ENCODE results near the gene PARD3.

DNA sequence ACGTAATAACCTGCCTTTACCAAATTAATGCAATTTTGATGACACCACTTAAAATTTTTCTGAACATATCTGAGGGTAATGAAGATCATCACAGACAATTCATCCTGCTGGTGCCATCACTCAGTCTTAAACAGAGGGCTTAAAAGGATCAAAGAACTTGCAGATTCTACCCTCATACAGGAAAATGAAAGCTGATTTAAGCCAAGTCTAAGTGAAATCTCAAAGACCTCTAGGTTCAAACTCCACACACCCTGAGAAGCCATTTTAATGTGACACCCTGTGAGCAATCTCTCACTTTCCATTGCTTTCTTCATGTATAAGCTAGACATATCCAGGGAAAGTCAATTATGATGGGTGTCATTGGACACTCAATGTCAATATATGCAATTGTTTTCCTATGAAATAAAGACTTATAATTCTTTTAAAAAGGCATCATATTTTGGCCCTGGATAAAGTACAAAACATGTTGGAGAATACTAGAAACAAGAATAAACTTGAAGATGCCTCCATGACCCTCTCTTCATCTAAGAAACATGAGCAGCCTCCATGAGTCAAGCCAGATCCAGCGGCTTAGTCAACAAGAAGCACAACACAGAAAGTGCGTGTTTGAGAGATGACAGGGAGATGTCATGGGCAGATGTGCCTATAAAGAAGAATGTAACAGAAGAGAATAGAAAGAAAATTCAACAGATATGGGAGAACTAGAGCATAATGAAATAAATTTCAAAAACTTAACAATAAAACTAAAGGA, 291.9 kb downstream of the PARD3 start:
- TF ChIP-seq EZH2 (IDR thresholded peaks at IDR 0.05; ENCODE audit: low read length, unreplicated experiment): no peak
- TF ChIP-seq, protein P1, sequence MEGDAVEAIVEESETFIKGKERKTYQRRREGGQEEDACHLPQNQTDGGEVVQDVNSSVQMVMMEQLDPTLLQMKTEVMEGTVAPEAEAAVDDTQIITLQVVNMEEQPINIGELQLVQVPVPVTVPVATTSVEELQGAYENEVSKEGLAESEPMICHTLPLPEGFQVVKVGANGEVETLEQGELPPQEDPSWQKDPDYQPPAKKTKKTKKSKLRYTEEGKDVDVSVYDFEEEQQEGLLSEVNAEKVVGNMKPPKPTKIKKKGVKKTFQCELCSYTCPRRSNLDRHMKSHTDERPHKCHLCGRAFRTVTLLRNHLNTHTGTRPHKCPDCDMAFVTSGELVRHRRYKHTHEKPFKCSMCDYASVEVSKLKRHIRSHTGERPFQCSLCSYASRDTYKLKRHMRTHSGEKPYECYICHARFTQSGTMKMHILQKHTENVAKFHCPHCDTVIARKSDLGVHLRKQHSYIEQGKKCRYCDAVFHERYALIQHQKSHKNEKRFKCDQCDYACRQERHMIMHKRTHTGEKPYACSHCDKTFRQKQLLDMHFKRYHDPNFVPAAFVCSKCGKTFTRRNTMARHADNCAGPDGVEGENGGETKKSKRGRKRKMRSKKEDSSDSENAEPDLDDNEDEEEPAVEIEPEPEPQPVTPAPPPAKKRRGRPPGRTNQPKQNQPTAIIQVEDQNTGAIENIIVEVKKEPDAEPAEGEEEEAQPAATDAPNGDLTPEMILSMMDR (conservative IDR thresholded peaks at IDR 0.05; ENCODE audit: low read depth, low read length): no peak
- TF ChIP-seq EZH2phosphoT487 (IDR thresholded peaks at IDR 0.05; ENCODE audit: borderline replicate concordance, low read length): no peak
